AG04450 (cell line): Measurements from ENCODE around the gene FBXO33. TPM values are rescaled to one million over a fixed set of nuclear protein-coding genes. Genes with fewer than 3 reads are reported as not detected.

ENCODE experiments used
- CTCF ChIA-PET: fragments of 300-600, 350-600 bp; formaldehyde crosslinking; extraction: SDS; loops from one replicate; lab custom pipeline; 2022; ENCODE audit warnings: antibody characterized with exemption, inconsistent platforms; lab: Charles Lee
- POLR2A ChIA-PET: fragments of 350-600 bp; formaldehyde crosslinking; extraction: SDS; loops from one replicate; lab custom pipeline; 2021; ENCODE audit warnings: antibody characterized with exemption, inconsistent platforms; lab: Yijun Ruan, JAX
- DNase-seq: peaks from one replicate; pipeline ENCODE4 v3.0.0-alpha.2; 2011; ENCODE audit warnings: low read depth, low spot score
- H3K27ac ChIP-seq: one replicate; pipeline ENCODE4 v1.5.1; 2012; ENCODE audit warnings: low read depth, low read length, control low read depth
- H3K27me3 ChIP-seq: one replicate; pipeline ENCODE4 v1.6.0; 2012; ENCODE audit warnings: low read length; ENCODE audit not compliant: control insufficient read depth, insufficient read depth
- H3K4me3 ChIP-seq: 2 replicates; pipeline ENCODE4 v1.5.1; 2011; ENCODE audit warnings: mild to moderate bottlenecking, low read depth, low read length, control low read depth
- H3K9me3 ChIP-seq: 2 replicates; pipeline ENCODE4 v1.5.1; 2012; ENCODE audit warnings: low read length; ENCODE audit not compliant: control insufficient read depth, insufficient read depth
- CTCF ChIP-seq: IDR thresholded peaks from 2 replicates; pipeline ENCODE4 v1.5.1; 2011; ENCODE audit warnings: low read depth, low read length, control low read depth, inconsistent platforms
- polyA plus RNA-seq: library from polyadenylated mRNA; depleted of rRNA; stranded (reverse); fragments of >200 nt; gene quantifications from 2 replicates; pipeline ENCODE4 v1.2.3, GENCODE V29; 2011

The FBXO33 gene
- polyA plus RNA-seq, 1 experiment: 12.6 TPM

DNA sequence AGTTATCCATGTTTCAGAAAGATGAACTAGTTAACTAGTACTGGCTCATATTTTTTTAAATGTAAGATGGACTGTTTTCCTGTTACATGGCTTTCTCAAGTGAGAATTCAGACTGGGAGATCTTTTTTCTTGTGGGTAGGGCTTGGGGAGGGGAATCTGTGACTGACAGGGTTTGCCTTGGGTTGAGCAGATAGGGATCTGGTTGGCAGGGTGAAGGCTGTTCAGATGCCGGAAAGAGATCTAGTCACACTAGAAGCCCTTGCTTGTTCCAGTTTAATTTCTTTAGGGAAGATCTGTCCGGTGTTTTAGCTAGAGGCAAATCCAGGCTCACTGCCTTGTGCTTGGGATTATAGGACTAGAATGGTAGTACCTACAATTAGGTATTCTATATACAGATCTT lies 63.2 kb downstream of the FBXO33 start:
- no peak for TF ChIP-seq CTCF
- Histone ChIP-seq H3K9me3 (no peaks in the 10 kb centered on the region; the same call in 1 of the 2 replicates), H3K27me3 (no peaks in the 10 kb centered on the region), H3K4me3 (no peak overlapping the region), H3K27ac (no peak overlapping the region)
- no peak for DNase-seq
- CTCF ChIA-PET: interaction anchor here (1.1 to 3.6 kb wide), 3 partner anchors 137 to 266 kb away, joined by 3 to 20 read pairs (median 5); partner anchors contain the start of gene SEC23A
- POLR2A ChIA-PET: no interaction called here

DNA sequence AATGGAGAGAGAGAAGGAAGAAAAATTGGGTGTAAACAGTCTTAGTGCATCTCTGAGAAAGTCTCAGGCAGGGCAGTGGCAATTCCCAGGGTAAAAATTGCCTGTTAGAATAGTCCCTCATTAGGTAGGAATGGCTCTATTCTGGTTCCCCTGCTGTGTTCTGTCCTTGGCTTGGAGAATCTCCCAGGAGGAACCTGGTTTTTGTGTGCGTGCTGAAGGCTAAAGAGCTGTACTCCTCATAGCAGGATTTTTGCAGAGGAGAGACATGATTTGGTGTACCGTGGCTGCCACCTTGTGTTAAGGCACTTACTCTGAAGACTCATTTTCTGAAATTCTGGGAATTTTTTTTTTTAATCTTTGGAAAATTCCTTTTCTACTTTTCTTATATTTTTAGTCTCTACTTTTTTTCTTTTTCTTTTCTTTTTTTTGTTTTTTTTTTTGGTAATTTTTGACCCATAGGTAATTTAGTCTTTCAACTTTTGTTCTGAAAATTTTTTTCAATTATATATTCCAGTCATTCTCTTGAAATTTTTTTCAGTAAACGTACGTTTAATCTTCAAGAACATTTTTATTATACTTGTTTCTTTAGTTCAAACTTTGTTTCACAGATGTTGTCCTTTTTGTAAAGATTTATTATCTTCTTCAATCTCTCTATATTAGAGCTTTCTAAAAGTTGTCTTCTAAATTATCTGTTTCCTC lies 63.8 kb downstream of the FBXO33 start:
- DNase-seq: peak; percentile 48
- peak; percentile 68 for TF ChIP-seq CTCF
- H3K9me3 ChIP-seq: no peaks in the 10 kb centered on the region; the same call in 1 of the 2 replicates
- H3K4me3 ChIP-seq: no peak overlapping the region
- H3K27me3 ChIP-seq: no peaks in the 10 kb centered on the region
- POLR2A ChIA-PET: interaction anchor here (0.6 to 0.7 kb wide), 2 partner anchors 198 to 266 kb away, joined by 3 to 4 read pairs; partner anchors contain the start of gene TRAPPC6B
- CTCF ChIA-PET: interaction anchor here (0.6 to 3.6 kb wide), 8 partner anchors 12 to 1892 kb away, joined by 3 to 20 read pairs (median 4); no protein-coding TSS in a partner anchor
- H3K27ac ChIP-seq: no peak overlapping the region

DNA sequence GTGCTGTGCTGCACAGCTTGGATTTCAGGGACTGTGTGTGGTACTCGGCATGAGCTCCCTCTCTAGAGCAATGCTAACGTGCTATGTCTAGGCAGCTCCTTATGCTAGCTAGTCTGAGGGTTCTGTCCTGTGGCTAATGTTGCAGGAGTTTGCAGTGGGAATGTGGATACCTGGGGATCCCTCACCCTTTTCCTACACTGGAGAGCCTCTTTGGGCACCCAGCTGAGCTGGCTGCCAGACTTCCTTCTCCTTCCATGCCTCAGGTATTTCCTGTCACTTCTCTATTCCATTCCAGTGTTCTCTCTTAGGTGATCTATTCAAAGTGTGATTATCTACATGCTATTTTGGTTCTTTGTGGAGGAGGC lies 64.9 kb downstream of the FBXO33 start:
- no peak for DNase-seq
- Histone ChIP-seq H3K27me3 (no peaks in the 10 kb centered on the region), H3K9me3 (no peaks in the 10 kb centered on the region; the same call in 1 of the 2 replicates), H3K27ac (no peak overlapping the region), H3K4me3 (no peak overlapping the region)
- TF ChIP-seq CTCF: no peak
- CTCF ChIA-PET: interaction anchor here (3.6 kb wide), 1 partner anchor 261 kb away, joined by 20 read pairs; no protein-coding TSS in a partner anchor
- POLR2A ChIA-PET: no interaction called here

GRCh38 chr14:39366460-39367386 lies 65.5 kb downstream of the FBXO33 start:
- no peak for TF ChIP-seq CTCF
- DNase-seq: no peak
- CTCF ChIA-PET: interaction anchor here (3.6 kb wide), 1 partner anchor 260 kb away, joined by 20 read pairs; no protein-coding TSS in a partner anchor
- no peak overlapping the region for H3K4me3 ChIP-seq
- H3K27ac ChIP-seq: no peak overlapping the region
- H3K9me3 ChIP-seq: no peaks in the 10 kb centered on the region; the same call in 1 of the 2 replicates
- POLR2A ChIA-PET: interaction anchor here (0.6 kb wide), 1 partner anchor 11 kb away, joined by 3 read pairs; no protein-coding TSS in a partner anchor
- no peaks in the 10 kb centered on the region for H3K27me3 ChIP-seq
